ENCODE data around the gene USP21.
A peak's percentile ranks its signal among the peaks of the same experiment; 100 is the strongest.
"Not testable (repeated sequence)": the region's sequence is repeated elsewhere in the genome, so short reads cannot be mapped to it uniquely, and the experiment has no call there.

USP21 gene

GRCh38 chr1:161159087-161159912, at the start of gene USP21:
TSS of gene USP21 (plus strand) at chr1:161159500. CDS start at chr1:161160641, 1,141 bp downstream.
- DNase-seq = peak; percentile 88 to 89

- DNase-seq = no peak
Observed at GRCh38 chr1:161111117-161111516, 48.2 kb upstream of the USP21 start.

- DNase-seq = no peak
Observed at GRCh38 chr1:161111527-161111926, 47.8 kb upstream of the USP21 start.

- no peak for DNase-seq
Observed at GRCh38 chr1:161113915-161114314, 45.4 kb upstream of the USP21 start.

- DNase-seq = no peak
Observed at GRCh38 chr1:161114556-161114955, 44.7 kb upstream of the USP21 start.

GRCh38 chr1:161115132-161115711, 44.1 kb upstream of the USP21 start:
- DNase-seq = peak in 1 of 2 experiments; percentile 53

- DNase-seq = not testable (repeated sequence)
Observed at GRCh38 chr1:161115961-161116360, 43.3 kb upstream of the USP21 start.

- DNase-seq = peak; percentile 84 to 85
Observed at GRCh38 chr1:161117759-161118581, 41.3 kb upstream of the USP21 start, which contains the start of the genes NIT1 and PFDN2. TSS of gene NIT1 (plus strand) at chr1:161118105. CDS start at chr1:161118177, 72 bp downstream. TSS of gene PFDN2 (minus strand) at chr1:161118037. CDS start at chr1:161118026, 11 bp downstream.

GRCh38 chr1:161119092-161119903, 40.0 kb upstream of the USP21 start:
- peak; percentile 52 to 79 for DNase-seq

GRCh38 chr1:161121042-161121650, 38.2 kb upstream of the USP21 start:
- DNase-seq = no peak

- no peak for DNase-seq
Observed at GRCh38 chr1:161121834-161122233, 37.5 kb upstream of the USP21 start.

GRCh38 chr1:161122967-161123366, 36.3 kb upstream of the USP21 start:
- DNase-seq = no peak

- no peak for DNase-seq
Observed at GRCh38 chr1:161127649-161128048, 31.7 kb upstream of the USP21 start.

- DNase-seq = no peak
Observed at GRCh38 chr1:161128591-161129420, 30.5 kb upstream of the USP21 start.

- DNase-seq = no peak
Observed at GRCh38 chr1:161130266-161130665, 29.0 kb upstream of the USP21 start.

GRCh38 chr1:161131523-161132409, 27.5 kb upstream of the USP21 start:
- DNase-seq = no peak

- peak; percentile 88 to 94 for DNase-seq
Observed at GRCh38 chr1:161132410-161133219, 26.7 kb upstream of the USP21 start, which contains the start of gene DEDD. TSS of gene DEDD (minus strand) at chr1:161132667. CDS start at chr1:161124462, 8,205 bp downstream.

- DNase-seq = no peak
Observed at GRCh38 chr1:161133220-161133740, 26.0 kb upstream of the USP21 start.

GRCh38 chr1:161137881-161138280, 21.4 kb upstream of the USP21 start:
- no peak for DNase-seq

Measured in stimulated activated CD4-positive, alpha-beta T cell treated with anti-CD3 and anti-CD28 coated beads, Interleukin-4, amount 100 ng/mL, for 4 hours (primary cell).